NCI-H226 (cell line): ENCODE measurements around the gene EGR2.

ENCODE experiments used
- DNase-seq: peaks from one replicate; pipeline ENCODE4 v3.0.0-alpha.2; 2015

Gene EGR2

GRCh38 chr10:62817766-62818425 lies 1.7 kb upstream of the EGR2 start:
- DNase-seq, result peak; percentile 58

- DNase-seq, result peak; percentile 33
Observed at GRCh38 chr10:62817121-62817765, 1.1 kb upstream of the EGR2 start.

GRCh38 chr10:62816076-62816330 lies 163 bp downstream of the EGR2 start:
- DNase-seq, result no peak

GRCh38 chr10:62815381-62816075 lies 638 bp downstream of the EGR2 start:
- DNase-seq, result no peak

GRCh38 chr10:62814756-62815380 lies 1.3 kb downstream of the EGR2 start:
- DNase-seq, result no peak

GRCh38 chr10:62813981-62814380 lies 2.2 kb downstream of the EGR2 start:
- no peak for DNase-seq

- no peak for DNase-seq
Observed at GRCh38 chr10:62813453-62813852, 2.7 kb downstream of the EGR2 start.

GRCh38 chr10:62812672-62813439 lies 3.3 kb downstream of the EGR2 start:
- DNase-seq, result no peak

- DNase-seq, result no peak
Observed at GRCh38 chr10:62811159-62811875, 4.8 kb downstream of the EGR2 start.

- DNase-seq, result no peak
Observed at GRCh38 chr10:62810156-62810902, 5.8 kb downstream of the EGR2 start.

GRCh38 chr10:62806251-62806650 lies 9.9 kb downstream of the EGR2 start:
- DNase-seq, result no peak

GRCh38 chr10:62805231-62806099 lies 10.7 kb downstream of the EGR2 start:
- DNase-seq, result no peak

- DNase-seq, result peak; percentile 83
Observed at GRCh38 chr10:62804356-62805230, 11.6 kb downstream of the EGR2 start, which contains the start of gene ADO. Gene ADO, plus strand, starts transcription at chr10:62804720. Its CDS starts 340 bp downstream, at chr10:62805060.

GRCh38 chr10:62803724-62804355 lies 12.3 kb downstream of the EGR2 start:
- DNase-seq, result no peak

GRCh38 chr10:62801871-62802270 lies 14.3 kb downstream of the EGR2 start:
- DNase-seq, result no peak

- no peak for DNase-seq
Observed at GRCh38 chr10:62796896-62797295, 19.3 kb downstream of the EGR2 start.

GRCh38 chr10:62795762-62796161 lies 20.4 kb downstream of the EGR2 start:
- DNase-seq, result no peak

- no peak for DNase-seq
Observed at GRCh38 chr10:62795100-62795499, 21.1 kb downstream of the EGR2 start.

GRCh38 chr10:62794306-62794705 lies 21.9 kb downstream of the EGR2 start:
- peak; percentile 50 for DNase-seq
